C4-2B (cell line): Measurements from ENCODE around the gene FNDC3A.

Experiments used
- CTCF ChIP-seq: fragments of 450-650 bp; conservative IDR thresholded peaks from 2 replicates; pipeline ENCODE4 v1.5.1; 2017; ENCODE audit warnings: mild to moderate bottlenecking
- ZFX ChIP-seq: fragments of 450-650 bp; IDR thresholded peaks from 2 replicates; pipeline ENCODE4 v1.6.1; 2017

- TF ChIP-seq CTCF (no peak), ZFX (no peak)
Observed at GRCh38 chr13:49044836-49045235, 69.1 kb downstream of the FNDC3A start.
